ENCODE measurements around the gene ASF1B. TPM values are rescaled to one million over a fixed set of nuclear protein-coding genes. Genes with fewer than 3 reads are reported as not detected.

ASF1B gene
- total and polyA plus RNA-seq, 4 donors: 2.4 to 5.9 (median 3.8) TPM

DNA sequence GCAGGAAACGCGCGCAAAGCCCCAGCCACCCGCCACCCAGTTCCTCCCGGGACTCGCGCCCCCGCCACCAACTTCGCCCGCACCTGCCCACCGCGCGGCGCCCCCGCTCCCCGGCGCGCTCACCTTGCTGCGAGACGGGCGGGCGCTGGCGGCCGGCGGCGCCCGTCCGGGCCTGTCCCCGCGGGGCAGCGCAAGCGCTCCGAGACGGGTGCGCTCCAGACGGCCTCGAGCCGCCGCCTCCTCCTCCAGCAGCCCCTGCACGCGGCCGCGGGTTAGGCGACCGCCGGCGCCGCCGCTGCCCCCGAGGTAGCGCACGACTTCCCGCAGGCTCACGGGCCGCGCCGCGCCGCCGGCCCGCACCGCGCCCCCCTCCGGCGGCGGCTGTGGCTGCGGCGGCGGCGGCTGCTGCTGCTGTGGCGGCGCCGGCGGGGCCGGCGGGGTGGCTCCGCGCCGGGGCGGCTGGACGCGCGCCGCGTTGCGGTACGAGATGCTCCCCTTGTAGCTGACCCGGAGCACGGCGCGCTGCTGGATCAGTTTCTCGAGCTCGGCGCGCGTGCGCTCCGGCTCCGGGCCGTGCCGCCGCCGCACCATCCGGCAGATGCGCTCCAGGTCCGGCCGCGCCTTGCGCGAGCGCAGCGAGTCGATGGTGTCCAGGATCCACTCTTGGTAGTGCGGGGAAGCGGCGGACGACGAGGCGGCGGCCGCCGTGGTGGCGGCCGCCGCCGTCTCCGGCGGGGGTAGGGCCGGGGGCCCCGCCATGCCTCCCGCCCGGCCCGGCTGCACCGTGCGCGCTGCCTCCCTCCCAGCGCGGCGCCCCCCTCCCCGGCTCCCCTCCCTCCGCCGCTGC lies 46.5 kb downstream of the ASF1B start:
- peaks cover 0 to 20% (median 9%) of the 10 kb centered on the region in 4 donors for H3K36me3 ChIP-seq (ENCODE audit: control insufficient read depth in 4 of 4, insufficient read depth in 4 of 4, low read length in 4 of 4)
- H3K9ac ChIP-seq (ENCODE audit: insufficient read depth in 1 of 2, low read length in 2 of 2): no peak overlapping the region
- H3K4me1 ChIP-seq (ENCODE audit: control insufficient read depth in 5 of 5, insufficient read depth in 5 of 5, low read length in 5 of 5): peaks cover 0 to 9% (median 0%) of the 10 kb centered on the region in 5 donors
- no peaks in the 10 kb centered on the region for H3K27me3 ChIP-seq (ENCODE audit: control insufficient read depth in 3 of 3, insufficient read depth in 3 of 3, low read length in 2 of 3)
- H3K27ac ChIP-seq (ENCODE audit: low read depth in 1 of 2, low read length in 1 of 2): peak overlapping the region; percentile 77 to 83
- H3K4me3 ChIP-seq: peak overlapping the region; percentile 41
- no peak for ATAC-seq (ENCODE audit: insufficient read depth, low FRiP score)
- TF ChIP-seq, protein P1, sequence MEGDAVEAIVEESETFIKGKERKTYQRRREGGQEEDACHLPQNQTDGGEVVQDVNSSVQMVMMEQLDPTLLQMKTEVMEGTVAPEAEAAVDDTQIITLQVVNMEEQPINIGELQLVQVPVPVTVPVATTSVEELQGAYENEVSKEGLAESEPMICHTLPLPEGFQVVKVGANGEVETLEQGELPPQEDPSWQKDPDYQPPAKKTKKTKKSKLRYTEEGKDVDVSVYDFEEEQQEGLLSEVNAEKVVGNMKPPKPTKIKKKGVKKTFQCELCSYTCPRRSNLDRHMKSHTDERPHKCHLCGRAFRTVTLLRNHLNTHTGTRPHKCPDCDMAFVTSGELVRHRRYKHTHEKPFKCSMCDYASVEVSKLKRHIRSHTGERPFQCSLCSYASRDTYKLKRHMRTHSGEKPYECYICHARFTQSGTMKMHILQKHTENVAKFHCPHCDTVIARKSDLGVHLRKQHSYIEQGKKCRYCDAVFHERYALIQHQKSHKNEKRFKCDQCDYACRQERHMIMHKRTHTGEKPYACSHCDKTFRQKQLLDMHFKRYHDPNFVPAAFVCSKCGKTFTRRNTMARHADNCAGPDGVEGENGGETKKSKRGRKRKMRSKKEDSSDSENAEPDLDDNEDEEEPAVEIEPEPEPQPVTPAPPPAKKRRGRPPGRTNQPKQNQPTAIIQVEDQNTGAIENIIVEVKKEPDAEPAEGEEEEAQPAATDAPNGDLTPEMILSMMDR (IDR thresholded peaks at IDR 0.05; ENCODE audit: control extremely low read depth, extremely low read depth): no peak
- 1% methylated on average over 78 to 141 of the region's 142 CpGs for WGBS, 2 donors
- peak; percentile 50 to 65 (median 57) for DNase-seq
- H3K9me3 ChIP-seq (ENCODE audit: control insufficient read depth in 4 of 4, insufficient read depth in 3 of 4, low read length in 3 of 4): peaks cover 0 to 9% (median 2%) of the 10 kb centered on the region in 4 donors

DNA sequence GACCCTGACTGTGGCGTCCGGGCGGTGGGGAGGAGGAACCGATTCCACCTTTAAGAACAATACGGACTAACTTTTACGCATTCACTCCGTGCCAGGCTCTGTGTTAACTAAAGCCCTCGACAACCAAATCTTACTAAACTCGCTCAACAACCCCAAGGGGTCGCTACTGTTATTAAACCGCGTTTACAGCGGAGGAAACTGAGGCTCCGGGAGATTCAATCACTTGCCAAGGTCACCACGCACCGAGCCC lies 47.1 kb downstream of the ASF1B start:
- 20 to 21% methylated on average over 16 of the region's 16 CpGs for WGBS, 2 donors
- Histone ChIP-seq H3K9me3 (ENCODE audit: control insufficient read depth in 4 of 4, insufficient read depth in 3 of 4, low read length in 3 of 4) (peaks cover 0 to 9% (median 2%) of the 10 kb centered on the region in 4 donors), H3K9ac (ENCODE audit: insufficient read depth in 1 of 2, low read length in 2 of 2) (no peak overlapping the region), H3K27me3 (ENCODE audit: control insufficient read depth in 3 of 3, insufficient read depth in 3 of 3, low read length in 2 of 3) (no peaks in the 10 kb centered on the region), H3K4me3 (peak overlapping the region; percentile 36), H3K36me3 (ENCODE audit: control insufficient read depth in 4 of 4, insufficient read depth in 4 of 4, low read length in 4 of 4) (peaks cover 0 to 18% (median 9%) of the 10 kb centered on the region in 4 donors), H3K27ac (ENCODE audit: low read depth in 1 of 2, low read length in 1 of 2) (peak overlapping the region in 1 of 2 donors; percentile 71), H3K4me1 (ENCODE audit: control insufficient read depth in 5 of 5, insufficient read depth in 5 of 5, low read length in 5 of 5) (peaks cover 0 to 9% (median 0%) of the 10 kb centered on the region in 5 donors)
- DNase-seq (peak in 2 of 3 donors; percentile 41 to 49), ATAC-seq (ENCODE audit: insufficient read depth, low FRiP score) (no peak)
- TF ChIP-seq, protein P1 (IDR thresholded peaks at IDR 0.05; ENCODE audit: control extremely low read depth, extremely low read depth): no peak

DNA sequence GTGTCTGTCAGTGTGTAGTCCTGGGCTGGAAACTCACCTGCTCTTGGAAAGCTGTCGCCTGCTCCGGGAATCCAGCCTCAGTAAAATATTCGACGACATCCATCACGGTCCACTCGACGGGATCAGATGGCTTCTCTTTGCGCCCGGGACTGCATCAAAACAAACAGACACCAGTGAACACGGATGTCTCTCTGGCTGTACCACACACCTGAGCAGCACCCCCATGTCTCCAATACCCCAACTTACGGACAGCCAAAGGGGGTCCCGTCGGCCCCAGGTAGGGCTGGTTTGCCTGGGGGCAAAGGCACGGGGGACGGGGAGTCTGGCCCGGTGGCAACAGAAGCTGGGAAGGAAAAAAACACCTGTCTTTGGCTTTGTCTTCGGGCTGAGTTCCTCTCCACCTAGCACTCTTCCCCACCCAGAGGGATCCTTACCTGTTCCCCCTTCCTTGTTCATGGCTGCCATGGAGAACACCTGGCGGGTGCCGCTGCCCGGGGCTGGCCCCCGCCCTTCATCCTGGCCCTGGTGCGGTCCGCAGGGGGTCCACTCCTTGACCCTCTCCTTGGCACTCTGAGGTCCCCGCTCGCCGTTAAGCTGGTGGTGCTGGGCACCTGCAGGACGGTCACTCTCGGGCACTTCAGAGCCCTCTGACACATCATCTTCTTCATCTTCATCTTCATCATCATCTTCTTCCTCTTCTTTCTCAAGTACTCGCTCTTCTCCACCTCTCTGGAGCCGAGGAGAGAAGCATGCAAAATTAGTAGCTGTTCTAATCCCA lies 47.6 kb downstream of the ASF1B start:
- 92% methylated on average over 28 to 30 of the region's 30 CpGs for WGBS, 2 donors
- H3K4me1 ChIP-seq (ENCODE audit: control insufficient read depth in 5 of 5, insufficient read depth in 5 of 5, low read length in 5 of 5): peaks cover 0 to 9% (median 0%) of the 10 kb centered on the region in 5 donors
- H3K27ac ChIP-seq (ENCODE audit: low read depth in 1 of 2, low read length in 1 of 2): no peak overlapping the region
- DNase-seq: no peak
- H3K4me3 ChIP-seq: no peak overlapping the region
- ATAC-seq (ENCODE audit: insufficient read depth, low FRiP score): no peak
- TF ChIP-seq, protein P1 (IDR thresholded peaks at IDR 0.05; ENCODE audit: control extremely low read depth, extremely low read depth): no peak
- peaks cover 0 to 9% (median 2%) of the 10 kb centered on the region in 4 donors for H3K9me3 ChIP-seq (ENCODE audit: control insufficient read depth in 4 of 4, insufficient read depth in 3 of 4, low read length in 3 of 4)
- H3K36me3 ChIP-seq (ENCODE audit: control insufficient read depth in 4 of 4, insufficient read depth in 4 of 4, low read length in 4 of 4): peaks cover 0 to 17% (median 9%) of the 10 kb centered on the region in 4 donors
- H3K27me3 ChIP-seq (ENCODE audit: control insufficient read depth in 3 of 3, insufficient read depth in 3 of 3, low read length in 2 of 3): no peaks in the 10 kb centered on the region
- no peak overlapping the region for H3K9ac ChIP-seq (ENCODE audit: insufficient read depth in 1 of 2, low read length in 2 of 2)

Data from lung (tissue), 12 donors.